ENCODE data around the gene NCAM2.

DNA sequence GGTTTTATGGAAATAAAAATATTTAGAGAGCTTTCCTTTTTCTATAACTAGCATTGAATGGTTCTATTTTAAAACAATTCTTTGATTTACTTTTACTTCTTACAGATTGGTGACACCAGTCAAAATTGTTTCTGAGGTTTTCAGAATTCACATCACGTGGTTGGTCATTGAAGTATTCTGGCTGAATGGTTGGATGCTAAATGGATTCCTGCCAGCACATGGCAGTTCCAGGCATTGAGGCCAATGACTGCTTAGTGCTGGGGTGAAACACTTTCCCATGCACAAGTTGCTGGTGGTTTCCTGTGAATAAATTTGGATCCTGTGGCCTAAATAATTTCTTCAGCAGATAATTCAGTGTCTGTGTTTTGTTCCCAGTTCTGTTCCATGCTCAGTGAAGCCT, 20.6 kb downstream of the NCAM2 start:
- TF ChIP-seq SP1 (IDR thresholded peaks at IDR 0.05; ENCODE audit: low read depth) (no peak), REST (IDR thresholded peaks at IDR 0.05; ENCODE audit: low read depth) (no peak), EZH2phosphoT487 (IDR thresholded peaks at IDR 0.05; ENCODE audit: borderline replicate concordance) (no peak), SIN3A (IDR thresholded peaks at IDR 0.05; ENCODE audit: low read depth) (no peak), POLR2AphosphoS5 (IDR thresholded peaks at IDR 0.05; ENCODE audit: low read depth, low read length) (no peak), POLR2A (IDR thresholded peaks at IDR 0.05; ENCODE audit: borderline replicate concordance, extremely low read depth, insufficient read depth, insufficient read length) (no peak)
- TF ChIP-seq, protein P1, sequence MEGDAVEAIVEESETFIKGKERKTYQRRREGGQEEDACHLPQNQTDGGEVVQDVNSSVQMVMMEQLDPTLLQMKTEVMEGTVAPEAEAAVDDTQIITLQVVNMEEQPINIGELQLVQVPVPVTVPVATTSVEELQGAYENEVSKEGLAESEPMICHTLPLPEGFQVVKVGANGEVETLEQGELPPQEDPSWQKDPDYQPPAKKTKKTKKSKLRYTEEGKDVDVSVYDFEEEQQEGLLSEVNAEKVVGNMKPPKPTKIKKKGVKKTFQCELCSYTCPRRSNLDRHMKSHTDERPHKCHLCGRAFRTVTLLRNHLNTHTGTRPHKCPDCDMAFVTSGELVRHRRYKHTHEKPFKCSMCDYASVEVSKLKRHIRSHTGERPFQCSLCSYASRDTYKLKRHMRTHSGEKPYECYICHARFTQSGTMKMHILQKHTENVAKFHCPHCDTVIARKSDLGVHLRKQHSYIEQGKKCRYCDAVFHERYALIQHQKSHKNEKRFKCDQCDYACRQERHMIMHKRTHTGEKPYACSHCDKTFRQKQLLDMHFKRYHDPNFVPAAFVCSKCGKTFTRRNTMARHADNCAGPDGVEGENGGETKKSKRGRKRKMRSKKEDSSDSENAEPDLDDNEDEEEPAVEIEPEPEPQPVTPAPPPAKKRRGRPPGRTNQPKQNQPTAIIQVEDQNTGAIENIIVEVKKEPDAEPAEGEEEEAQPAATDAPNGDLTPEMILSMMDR (IDR thresholded peaks at IDR 0.05 in 2 of 3, conservative IDR thresholded peaks at IDR 0.05 in 1 of 3; ENCODE audit: borderline replicate concordance in 1 of 3, insufficient read depth in 1 of 3, low read depth in 2 of 3, low read length in 2 of 3), result no peak
- TF ChIP-seq, protein P2, sequence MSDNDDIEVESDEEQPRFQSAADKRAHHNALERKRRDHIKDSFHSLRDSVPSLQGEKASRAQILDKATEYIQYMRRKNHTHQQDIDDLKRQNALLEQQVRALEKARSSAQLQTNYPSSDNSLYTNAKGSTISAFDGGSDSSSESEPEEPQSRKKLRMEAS (IDR thresholded peaks at IDR 0.05), result no peak

Data from HCT116 (cell line).